Tibial artery (tissue), 4 donors: ENCODE data around the gene ERLIN1.

Experiments
- DNase-seq, 2 donors: peaks; one replicate each; pipeline ENCODE4 v3.0.0-alpha.2; 2019
- H3K27ac ChIP-seq, 2 donors: fragments of 200-600 bp; sonication (generic) in 1 of 2; 1 replicate in 1 of 2; 2 replicates in 1 of 2; pipeline ENCODE4 v1.5.1; 2018 to 2019; ENCODE audit warnings: mild to moderate bottlenecking in 1 of 2
- H3K27me3 ChIP-seq, 2 donors: fragments of 200-600 bp; sonication (generic) in 1 of 2; one replicate each; pipeline versions ENCODE4 v1.5.1 to v1.6.0; 2016 to 2019
- H3K36me3 ChIP-seq, 3 donors: fragments of 200-600 bp; sonication (generic) in 2 of 3; one replicate each; pipeline ENCODE4 v1.5.1; 2016 to 2019; ENCODE audit warnings: mild to moderate bottlenecking in 2 of 3
- H3K4me1 ChIP-seq, 4 donors: fragments of 200-600 bp; sonication (generic) in 2 of 4; 1 replicate in 3 of 4; 2 replicates in 1 of 4; pipeline ENCODE4 v1.5.1; 2016 to 2019
- H3K4me3 ChIP-seq, 2 donors: fragments of 200-600 bp; sonication (generic) in 1 of 2; 1 replicate in 1 of 2; 2 replicates in 1 of 2; pipeline ENCODE4 v1.5.1; 2018 to 2019; ENCODE audit warnings: mild to moderate bottlenecking in 2 of 2
- H3K9me3 ChIP-seq, 3 donors: fragments of 200-600 bp; sonication (generic) in 1 of 3; one replicate each; pipeline ENCODE4 v1.5.1; 2016 to 2019
- CTCF ChIP-seq, 2 experiments: fragments of 200-600 bp in 1 of 2; fragments of 450-650 bp in 1 of 2; IDR thresholded peaks; one replicate each; pipeline ENCODE4 v1.5.1; 2017 to 2019; ENCODE audit warnings: antibody characterized with exemption in 2 of 2, mild to moderate bottlenecking in 1 of 2, moderate library complexity in 1 of 2
- intact Hi-C: fragments of 100-400 bp; cut with DNase I; formaldehyde crosslinking; loops from one replicate; pipeline ENCODE4 v1.15.0; 2023; ENCODE audit warnings: low total_unique reads

The ERLIN1 gene

GRCh38 chr10:100182908-100183307 is 2.9 kb downstream of the ERLIN1 start:
- H3K4me1 ChIP-seq: peaks cover 0 to 29% (median 11%) of the 10 kb centered on the region in 4 donors
- H3K4me3 ChIP-seq: no peak overlapping the region
- no peak for DNase-seq
- intact Hi-C loops: no loop called here
- no peaks in the 10 kb centered on the region for H3K9me3 ChIP-seq
- H3K27me3 ChIP-seq: no peaks in the 10 kb centered on the region
- no peak overlapping the region for H3K27ac ChIP-seq
- TF ChIP-seq CTCF (IDR thresholded peaks at IDR 0.05): no peak
- H3K36me3 ChIP-seq: peaks cover 0 to 37% (median 7%) of the 10 kb centered on the region in 3 donors

GRCh38 chr10:100182281-100182680 is 3.5 kb downstream of the ERLIN1 start:
- Histone ChIP-seq H3K4me3 (no peak overlapping the region), H3K27ac (no peak overlapping the region), H3K36me3 (peaks cover 4 to 42% (median 13%) of the 10 kb centered on the region in 3 donors), H3K27me3 (no peaks in the 10 kb centered on the region), H3K4me1 (peaks cover 0 to 24% (median 8%) of the 10 kb centered on the region in 4 donors), H3K9me3 (no peaks in the 10 kb centered on the region)
- no peak for DNase-seq
- no peak for TF ChIP-seq CTCF (IDR thresholded peaks at IDR 0.05)
- intact Hi-C loops: no loop called here

- H3K27ac ChIP-seq: no peak overlapping the region
- H3K4me3 ChIP-seq: no peak overlapping the region
- peaks cover 52 to 83% (median 70%) of the 10 kb centered on the region in 3 donors for H3K36me3 ChIP-seq
- no peaks in the 10 kb centered on the region for H3K27me3 ChIP-seq
- H3K9me3 ChIP-seq: no peaks in the 10 kb centered on the region
- no peak for DNase-seq
- intact Hi-C loops: no loop called here
- no peaks in the 10 kb centered on the region for H3K4me1 ChIP-seq
- no peak for TF ChIP-seq CTCF (IDR thresholded peaks at IDR 0.05)
Observed at GRCh38 chr10:100175875-100176274, 10.0 kb downstream of the ERLIN1 start.

GRCh38 chr10:100174699-100175677 is 10.8 kb downstream of the ERLIN1 start:
- H3K27me3 ChIP-seq: no peaks in the 10 kb centered on the region
- no peaks in the 10 kb centered on the region for H3K4me1 ChIP-seq
- DNase-seq: no peak
- H3K4me3 ChIP-seq: no peak overlapping the region
- intact Hi-C loops: no loop called here
- H3K9me3 ChIP-seq: no peaks in the 10 kb centered on the region
- H3K36me3 ChIP-seq: peaks cover 56 to 83% (median 70%) of the 10 kb centered on the region in 3 donors
- H3K27ac ChIP-seq: no peak overlapping the region
- TF ChIP-seq CTCF (IDR thresholded peaks at IDR 0.05): no peak

- Histone ChIP-seq H3K9me3 (no peaks in the 10 kb centered on the region), H3K4me1 (no peaks in the 10 kb centered on the region), H3K27ac (no peak overlapping the region), H3K36me3 (peaks cover 56 to 72% (median 64%) of the 10 kb centered on the region in 3 donors), H3K4me3 (no peak overlapping the region), H3K27me3 (no peaks in the 10 kb centered on the region)
- no peak for DNase-seq
- intact Hi-C loops: no loop called here
- no peak for TF ChIP-seq CTCF (IDR thresholded peaks at IDR 0.05)
Observed at GRCh38 chr10:100173035-100173434, 12.8 kb downstream of the ERLIN1 start.
